OCI-LY7 (cell line): ENCODE measurements around the gene MVB12B. TPM values are rescaled to one million over a fixed set of nuclear protein-coding genes. Genes with fewer than 3 reads are reported as not detected.

ENCODE experiments used
- BruUV-seq: library from RNA; stranded (reverse); fragments of 400-500 nt; replicated peaks from 2 replicates; lab custom pipeline; 2021; lab: Mats Ljungman, UMichigan
- CTCF ChIA-PET: fragments of 300-600 bp; sonication (Branson Sonifier 250); formaldehyde crosslinking; loops from one replicate; lab custom pipeline; 2022; ENCODE audit warnings: antibody characterized with exemption; ENCODE audit not compliant: unreplicated experiment; lab: Charles Lee
- POLR2A ChIA-PET: fragments of 300-600 bp; sonication (Branson Sonifier 250); formaldehyde crosslinking; loops from one replicate; lab custom pipeline; 2022; ENCODE audit warnings: antibody characterized with exemption; lab: Charles Lee
- DNase-seq: peaks from one replicate; pipeline ENCODE4 v3.0.0-alpha.2; 2015; ENCODE audit warnings: low spot score
- H2AFZ ChIP-seq: fragments of 200-600 bp; sonication (generic), shearing (Covaris generic); 2 replicates; pipeline ENCODE4 v1.6.1; 2014; ENCODE audit warnings: mild to moderate bottlenecking, antibody characterized with exemption, low read length, moderate library complexity
- H3K27ac ChIP-seq: fragments of 200-600 bp; sonication (generic); 2 replicates; pipeline ENCODE4 v1.5.1; 2014; ENCODE audit warnings: mixed run types, low read depth, mild to moderate bottlenecking, moderate library complexity, low read length, inconsistent platforms; ENCODE audit not compliant: poor library complexity, severe bottlenecking
- H3K36me3 ChIP-seq: fragments of 200-600 bp; sonication (generic); 2 replicates; pipeline ENCODE4 v1.6.1; 2014; ENCODE audit warnings: mild to moderate bottlenecking, antibody characterized with exemption, low read length, moderate library complexity, mixed read lengths; ENCODE audit not compliant: insufficient read depth
- H3K4me1 ChIP-seq: fragments of 200-600 bp; sonication (generic); 2 replicates; pipeline ENCODE4 v1.5.1; 2014; ENCODE audit warnings: mild to moderate bottlenecking, low read length; ENCODE audit not compliant: insufficient read depth, poor library complexity, severe bottlenecking
- H3K4me2 ChIP-seq: fragments of 200-600 bp; sonication (generic); 2 replicates; pipeline ENCODE4 v1.6.1; 2014; ENCODE audit warnings: mild to moderate bottlenecking, low read length
- H3K4me3 ChIP-seq: fragments of 200-600 bp; sonication (generic); 2 replicates; pipeline ENCODE4 v1.5.1; 2014; ENCODE audit warnings: mild to moderate bottlenecking, low read depth, low read length; ENCODE audit not compliant: poor library complexity, severe bottlenecking
- H3K79me2 ChIP-seq: fragments of 200-600 bp; sonication (generic); 2 replicates; pipeline ENCODE4 v1.6.1; 2016; ENCODE audit warnings: low read depth, mild to moderate bottlenecking, low read length, moderate library complexity, mixed read lengths; ENCODE audit not compliant: insufficient read depth
- H3K9me2 ChIP-seq: fragments of 200-600 bp; sonication (generic); 2 replicates; pipeline ENCODE4 v1.6.1; 2016; ENCODE audit warnings: mild to moderate bottlenecking, low read length, mixed read lengths; ENCODE audit not compliant: insufficient read depth
- H3K9me3 ChIP-seq: fragments of 200-600 bp; sonication (generic); 2 replicates; pipeline ENCODE4 v1.6.1; 2014; ENCODE audit warnings: mild to moderate bottlenecking, mixed run types, low read length, mixed read lengths
- H4K20me1 ChIP-seq: fragments of 200-600 bp; sonication (generic); 2 replicates; pipeline ENCODE4 v1.6.1; 2014; ENCODE audit warnings: mild to moderate bottlenecking, antibody characterized with exemption, low read length, moderate library complexity, mixed read lengths; ENCODE audit not compliant: insufficient read depth
- CTCF ChIP-seq: fragments of 200-600 bp; sonication (generic); conservative IDR thresholded peaks from 2 replicates; pipeline ENCODE4 v1.5.1; 2014; ENCODE audit warnings: mild to moderate bottlenecking, antibody characterized with exemption, low read length, moderate library complexity, mixed read lengths
- EZH2phosphoT487 ChIP-seq: fragments of 200-600 bp; sonication (generic); IDR thresholded peaks from 2 replicates; pipeline ENCODE4 v1.6.1; 2018; ENCODE audit warnings: low read depth, borderline replicate concordance, mild to moderate bottlenecking, mixed run types, antibody characterized with exemption, low read length, moderate library complexity, mixed read lengths
- intact Hi-C: fragments of 100-400 bp; cut with micrococcal nuclease; formaldehyde crosslinking; loops from one replicate; pipeline ENCODE4 v1.10.0; 2022; ENCODE audit not compliant: unreplicated experiment
- total RNA-seq, 2 experiments: library from RNA; depleted of rRNA in 1 of 2; stranded (reverse); fragments of >200 nt in 1 of 2; shearing (Covaris generic) in 1 of 2; gene quantifications; 2 replicates each; pipeline ENCODE4 v1.2.3, GENCODE V29; 2014 to 2022

Gene MVB12B
- total RNA-seq, 2 experiments from 2014 or later, result 1.3 TPM; not detected in 1

GRCh38 chr9:126294331-126295081 is 32.1 kb upstream of the MVB12B start:
- H3K9me3 ChIP-seq, result no peaks in the 10 kb centered on the region
- DNase-seq, result no peak
- no peak overlapping the region for H3K4me3 ChIP-seq
- no peak overlapping the region for H2AFZ ChIP-seq
- no TSS peak for BruUV-seq
- no peak overlapping the region for H3K4me2 ChIP-seq
- no peaks in the 10 kb centered on the region for H4K20me1 ChIP-seq
- no peak overlapping the region for H3K27ac ChIP-seq
- intact Hi-C loops, result no loop called here
- H3K4me1 ChIP-seq, result no peaks in the 10 kb centered on the region
- ChIA-PET POLR2A (interaction anchor here (0.6 kb wide), 1 partner anchor 606 kb away, joined by 3 read pairs; no protein-coding TSS in a partner anchor), CTCF (no interaction called here)
- TF ChIP-seq CTCF, result no peak
- no peak for TF ChIP-seq EZH2phosphoT487
- H3K79me2 ChIP-seq, result no peaks in the 10 kb centered on the region
- no peaks in the 10 kb centered on the region for H3K9me2 ChIP-seq
- no peaks in the 10 kb centered on the region for H3K36me3 ChIP-seq

- Histone ChIP-seq H3K79me2 (no peaks in the 10 kb centered on the region), H2AFZ (no peak overlapping the region), H3K4me3 (no peak overlapping the region), H3K9me3 (no peaks in the 10 kb centered on the region), H3K27ac (no peak overlapping the region), H3K4me2 (no peak overlapping the region), H3K4me1 (no peaks in the 10 kb centered on the region), H4K20me1 (no peaks in the 10 kb centered on the region), H3K9me2 (no peaks in the 10 kb centered on the region), H3K36me3 (no peaks in the 10 kb centered on the region)
- no TSS peak for BruUV-seq
- TF ChIP-seq EZH2phosphoT487 (no peak), CTCF (no peak)
- intact Hi-C loops, result no loop called here
- DNase-seq, result no peak
- ChIA-PET CTCF (no interaction called here), POLR2A (interaction anchor here (0.6 kb wide), 1 partner anchor 606 kb away, joined by 3 read pairs; no protein-coding TSS in a partner anchor)
Measured at GRCh38 chr9:126295082-126295477, 31.5 kb upstream of the MVB12B start.

GRCh38 chr9:126295516-126295915 is 31.1 kb upstream of the MVB12B start:
- TF ChIP-seq CTCF (no peak), EZH2phosphoT487 (no peak)
- H3K79me2 ChIP-seq, result no peaks in the 10 kb centered on the region
- CTCF ChIA-PET, result no interaction called here
- H3K4me2 ChIP-seq, result no peak overlapping the region
- POLR2A ChIA-PET, result interaction anchor here (0.6 kb wide), 1 partner anchor 607 kb away, joined by 3 read pairs; no protein-coding TSS in a partner anchor
- no peaks in the 10 kb centered on the region for H3K36me3 ChIP-seq
- H2AFZ ChIP-seq, result no peak overlapping the region
- no TSS peak for BruUV-seq
- no peak overlapping the region for H3K27ac ChIP-seq
- no peaks in the 10 kb centered on the region for H3K4me1 ChIP-seq
- H4K20me1 ChIP-seq, result no peaks in the 10 kb centered on the region
- no peaks in the 10 kb centered on the region for H3K9me2 ChIP-seq
- H3K9me3 ChIP-seq, result no peaks in the 10 kb centered on the region
- intact Hi-C loops, result no loop called here
- H3K4me3 ChIP-seq, result no peak overlapping the region
- DNase-seq, result no peak
